GM23248 (cell line): ENCODE data around the gene ACIN1.

Experiments
- EZH2 ChIP-seq: fragments of 200-600 bp; sonication (generic); IDR thresholded peaks from 2 replicates; pipeline ENCODE4 v1.6.1; 2018; ENCODE audit warnings: antibody characterized with exemption, mild to moderate bottlenecking; ENCODE audit not compliant: insufficient read depth, poor library complexity, severe bottlenecking
- EZH2phosphoT487 ChIP-seq: fragments of 200-600 bp; sonication (generic); IDR thresholded peaks from 2 replicates; pipeline ENCODE4 v1.6.1; 2018; ENCODE audit warnings: antibody characterized with exemption, moderate library complexity, mild to moderate bottlenecking, low read depth; ENCODE audit not compliant: insufficient read depth

- no peak for TF ChIP-seq EZH2
- no peak for TF ChIP-seq EZH2phosphoT487
Observed at GRCh38 chr14:23104070-23104590, 9.2 kb upstream of the ACIN1 start.
